HG03460 (cell line): ENCODE measurements around the gene CSTB.
A peak's percentile ranks its signal among the peaks of the same experiment; 100 is the strongest.

Source experiments
- ATAC-seq: cut with Tn5 transposase; IDR thresholded peaks from one replicate; pipeline ENCODE4 v1.9.1; 2021; ENCODE audit not compliant: unreplicated experiment

The CSTB gene

GRCh38 chr21:43811262-43812105 is 35.4 kb upstream of the CSTB start:
- ATAC-seq = no peak

- no peak for ATAC-seq
Measured at GRCh38 chr21:43810505-43811261, 34.6 kb upstream of the CSTB start.

- ATAC-seq = no peak
Measured at GRCh38 chr21:43809853-43810504, 33.9 kb upstream of the CSTB start.

- no peak for ATAC-seq
Measured at GRCh38 chr21:43809346-43809799, 33.3 kb upstream of the CSTB start.

GRCh38 chr21:43808832-43809251 is 32.7 kb upstream of the CSTB start:
- no peak for ATAC-seq

GRCh38 chr21:43808367-43808766 is 32.3 kb upstream of the CSTB start:
- ATAC-seq = no peak

GRCh38 chr21:43806017-43806710 is 30.1 kb upstream of the CSTB start:
- ATAC-seq = no peak

GRCh38 chr21:43805275-43805800 is 29.2 kb upstream of the CSTB start:
- peak; percentile 82 for ATAC-seq

GRCh38 chr21:43803558-43804300 is 27.6 kb upstream of the CSTB start:
- ATAC-seq = no peak

GRCh38 chr21:43802713-43803313 is 26.7 kb upstream of the CSTB start:
- ATAC-seq = no peak

- ATAC-seq = no peak
Measured at GRCh38 chr21:43801006-43801783, 25.1 kb upstream of the CSTB start.

- ATAC-seq = no peak
Measured at GRCh38 chr21:43800566-43800965, 24.5 kb upstream of the CSTB start.

GRCh38 chr21:43800124-43800523 is 24.0 kb upstream of the CSTB start:
- no peak for ATAC-seq

- no peak for ATAC-seq
Measured at GRCh38 chr21:43799301-43799840, 23.3 kb upstream of the CSTB start.

- no peak for ATAC-seq
Measured at GRCh38 chr21:43797925-43798715, 22.0 kb upstream of the CSTB start.

- ATAC-seq = no peak
Measured at GRCh38 chr21:43797415-43797814, 21.3 kb upstream of the CSTB start.

- ATAC-seq = no peak
Measured at GRCh38 chr21:43794857-43795256, 18.7 kb upstream of the CSTB start.

GRCh38 chr21:43794311-43794710 is 18.2 kb upstream of the CSTB start:
- no peak for ATAC-seq
